Progenitor cell of endocrine pancreas (in vitro differentiated cells): Measurements from ENCODE around the gene HAP1. TPM values are rescaled to one million over a fixed set of nuclear protein-coding genes. Genes with fewer than 3 reads are reported as not detected.

Experiments used
- DNase-seq: peaks from one replicate; pipeline ENCODE4 v3.0.0; 2021; ENCODE audit warnings: low spot score; ENCODE audit not compliant: unreplicated experiment
- H3K27ac Mint-ChIP-seq: 2 replicates; pipeline ENCODE4 v1.8.0; 2021; ENCODE audit warnings: mild to moderate bottlenecking, moderate library complexity, mixed read lengths
- H3K27me3 Mint-ChIP-seq: 2 replicates; pipeline ENCODE4 v1.8.0; 2021; ENCODE audit warnings: mixed read lengths
- H3K36me3 Mint-ChIP-seq: 2 replicates; pipeline ENCODE4 v1.8.0; 2022; ENCODE audit warnings: mixed read lengths; ENCODE audit not compliant: insufficient read depth
- H3K4me1 Mint-ChIP-seq: 2 replicates; pipeline ENCODE4 v1.8.0; 2021; ENCODE audit warnings: low read depth, mixed read lengths
- H3K4me3 Mint-ChIP-seq: 2 replicates; pipeline ENCODE4 v1.8.0; 2021; ENCODE audit warnings: low read depth, mild to moderate bottlenecking, moderate library complexity, mixed read lengths
- H3K9me3 Mint-ChIP-seq: 2 replicates; pipeline ENCODE4 v1.8.0; 2021; ENCODE audit warnings: low read depth, mixed read lengths
- long read RNA-seq: library from polyadenylated mRNA; unstranded; transcript quantifications from one replicate; pipeline ENCODE4 v2.0.0, GENCODE V29; 2020
- total RNA-seq: library from RNA; stranded (reverse); gene quantifications from 2 replicates; pipeline ENCODE4 v1.2.1, GENCODE V29; 2021
- TF ChIP-seq, protein P1 (sequence below): fragments of 200-600 bp; sonication (generic); IDR thresholded peaks from one replicate; pipeline ENCODE4 v1.5.0; 2021; ENCODE audit warnings: antibody characterized with exemption, mild to moderate bottlenecking; ENCODE audit not compliant: unreplicated experiment

The HAP1 gene, protein sequence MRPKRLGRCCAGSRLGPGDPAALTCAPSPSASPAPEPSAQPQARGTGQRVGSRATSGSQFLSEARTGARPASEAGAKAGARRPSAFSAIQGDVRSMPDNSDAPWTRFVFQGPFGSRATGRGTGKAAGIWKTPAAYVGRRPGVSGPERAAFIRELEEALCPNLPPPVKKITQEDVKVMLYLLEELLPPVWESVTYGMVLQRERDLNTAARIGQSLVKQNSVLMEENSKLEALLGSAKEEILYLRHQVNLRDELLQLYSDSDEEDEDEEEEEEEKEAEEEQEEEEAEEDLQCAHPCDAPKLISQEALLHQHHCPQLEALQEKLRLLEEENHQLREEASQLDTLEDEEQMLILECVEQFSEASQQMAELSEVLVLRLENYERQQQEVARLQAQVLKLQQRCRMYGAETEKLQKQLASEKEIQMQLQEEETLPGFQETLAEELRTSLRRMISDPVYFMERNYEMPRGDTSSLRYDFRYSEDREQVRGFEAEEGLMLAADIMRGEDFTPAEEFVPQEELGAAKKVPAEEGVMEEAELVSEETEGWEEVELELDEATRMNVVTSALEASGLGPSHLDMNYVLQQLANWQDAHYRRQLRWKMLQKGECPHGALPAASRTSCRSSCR
- 13.7 and 14.9 TPM in 2 replicates for total RNA-seq
- long read RNA-seq, full-length matches to known transcripts = 1 of 14 reads
- long read RNA-seq, partial matches to known transcripts = 4 of 14 reads
- long read RNA-seq, other reads (novel, unspliced or antisense) = 9 of 14 reads

DNA sequence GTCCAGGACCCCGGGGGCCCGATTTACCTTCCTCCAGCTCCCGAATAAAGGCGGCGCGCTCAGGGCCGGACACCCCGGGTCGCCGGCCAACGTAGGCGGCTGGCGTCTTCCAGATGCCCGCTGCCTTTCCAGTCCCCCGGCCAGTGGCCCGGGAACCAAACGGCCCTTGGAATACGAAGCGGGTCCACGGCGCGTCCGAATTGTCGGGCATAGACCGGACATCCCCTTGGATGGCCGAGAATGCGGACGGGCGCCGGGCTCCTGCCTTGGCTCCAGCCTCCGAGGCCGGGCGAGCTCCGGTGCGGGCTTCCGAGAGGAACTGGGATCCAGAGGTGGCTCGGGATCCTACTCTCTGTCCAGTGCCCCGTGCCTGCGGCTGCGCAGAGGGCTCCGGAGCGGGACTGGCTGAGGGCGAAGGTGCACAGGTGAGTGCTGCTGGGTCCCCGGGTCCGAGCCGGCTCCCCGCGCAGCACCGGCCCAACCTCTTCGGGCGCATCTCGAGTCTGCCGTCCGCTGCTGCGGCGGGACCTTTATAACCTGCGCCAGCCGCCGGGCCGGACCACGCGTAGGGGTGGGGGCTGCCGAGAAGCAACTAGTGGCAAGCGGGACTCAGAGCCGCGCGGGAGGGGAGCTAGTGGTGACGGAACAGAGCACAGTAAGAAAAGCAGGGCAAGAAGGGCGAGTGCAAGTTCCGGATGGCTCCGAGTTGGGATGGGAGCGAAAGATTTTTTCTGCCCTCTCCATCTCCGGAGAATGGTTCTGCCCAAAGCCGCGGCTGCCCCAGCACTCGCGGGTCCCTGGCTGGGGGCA lies at the start of gene HAP1:
TSS of gene HAP1 (minus strand) at position 505 of the 810 bp plus-strand sequence. CDS start at position 496, 9 bp downstream.
- H3K9me3 Mint-ChIP-seq = no peaks in the 10 kb centered on the region
- peak; percentile 57 for DNase-seq
- no peaks in the 10 kb centered on the region for H3K36me3 Mint-ChIP-seq
- H3K4me3 Mint-ChIP-seq = peak within 1 kb of the TSS; percentile 70
- H3K27ac Mint-ChIP-seq = peak within 1 kb of the TSS; percentile 45
- peaks cover 63% of the 10 kb centered on the region for H3K27me3 Mint-ChIP-seq
- TF ChIP-seq, protein P1, sequence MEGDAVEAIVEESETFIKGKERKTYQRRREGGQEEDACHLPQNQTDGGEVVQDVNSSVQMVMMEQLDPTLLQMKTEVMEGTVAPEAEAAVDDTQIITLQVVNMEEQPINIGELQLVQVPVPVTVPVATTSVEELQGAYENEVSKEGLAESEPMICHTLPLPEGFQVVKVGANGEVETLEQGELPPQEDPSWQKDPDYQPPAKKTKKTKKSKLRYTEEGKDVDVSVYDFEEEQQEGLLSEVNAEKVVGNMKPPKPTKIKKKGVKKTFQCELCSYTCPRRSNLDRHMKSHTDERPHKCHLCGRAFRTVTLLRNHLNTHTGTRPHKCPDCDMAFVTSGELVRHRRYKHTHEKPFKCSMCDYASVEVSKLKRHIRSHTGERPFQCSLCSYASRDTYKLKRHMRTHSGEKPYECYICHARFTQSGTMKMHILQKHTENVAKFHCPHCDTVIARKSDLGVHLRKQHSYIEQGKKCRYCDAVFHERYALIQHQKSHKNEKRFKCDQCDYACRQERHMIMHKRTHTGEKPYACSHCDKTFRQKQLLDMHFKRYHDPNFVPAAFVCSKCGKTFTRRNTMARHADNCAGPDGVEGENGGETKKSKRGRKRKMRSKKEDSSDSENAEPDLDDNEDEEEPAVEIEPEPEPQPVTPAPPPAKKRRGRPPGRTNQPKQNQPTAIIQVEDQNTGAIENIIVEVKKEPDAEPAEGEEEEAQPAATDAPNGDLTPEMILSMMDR = no peak
- H3K4me1 Mint-ChIP-seq = peaks cover 7% of the 10 kb centered on the region

DNA sequence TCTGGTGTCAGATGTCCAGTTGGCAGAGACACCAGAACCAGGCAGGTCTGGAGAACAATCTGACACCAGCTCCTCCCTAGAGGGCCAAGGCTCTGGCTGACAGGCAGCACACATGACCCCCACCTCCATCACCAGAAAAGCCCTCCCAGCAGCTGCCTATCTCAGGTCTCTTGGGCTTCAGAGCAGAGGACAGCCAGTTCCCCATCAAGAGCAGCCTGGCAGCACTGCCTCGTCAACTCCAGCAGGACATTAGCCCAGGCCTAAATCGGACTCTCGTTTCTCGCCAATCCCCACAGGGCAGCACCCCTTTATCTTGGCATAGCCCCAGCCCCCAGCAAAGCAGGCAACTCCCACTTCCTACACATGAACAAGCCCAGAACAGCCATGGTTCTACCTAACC lies 47.7 kb upstream of the HAP1 start:
- Mint-ChIP-seq H3K36me3 (peaks cover 4% of the 10 kb centered on the region), H3K9me3 (no peaks in the 10 kb centered on the region), H3K27me3 (no peaks in the 10 kb centered on the region), H3K4me1 (peaks cover 31% of the 10 kb centered on the region), H3K4me3 (peak overlapping the region; percentile 6), H3K27ac (peak overlapping the region; percentile 53)
- TF ChIP-seq, protein P1 = no peak
- DNase-seq = no peak

DNA sequence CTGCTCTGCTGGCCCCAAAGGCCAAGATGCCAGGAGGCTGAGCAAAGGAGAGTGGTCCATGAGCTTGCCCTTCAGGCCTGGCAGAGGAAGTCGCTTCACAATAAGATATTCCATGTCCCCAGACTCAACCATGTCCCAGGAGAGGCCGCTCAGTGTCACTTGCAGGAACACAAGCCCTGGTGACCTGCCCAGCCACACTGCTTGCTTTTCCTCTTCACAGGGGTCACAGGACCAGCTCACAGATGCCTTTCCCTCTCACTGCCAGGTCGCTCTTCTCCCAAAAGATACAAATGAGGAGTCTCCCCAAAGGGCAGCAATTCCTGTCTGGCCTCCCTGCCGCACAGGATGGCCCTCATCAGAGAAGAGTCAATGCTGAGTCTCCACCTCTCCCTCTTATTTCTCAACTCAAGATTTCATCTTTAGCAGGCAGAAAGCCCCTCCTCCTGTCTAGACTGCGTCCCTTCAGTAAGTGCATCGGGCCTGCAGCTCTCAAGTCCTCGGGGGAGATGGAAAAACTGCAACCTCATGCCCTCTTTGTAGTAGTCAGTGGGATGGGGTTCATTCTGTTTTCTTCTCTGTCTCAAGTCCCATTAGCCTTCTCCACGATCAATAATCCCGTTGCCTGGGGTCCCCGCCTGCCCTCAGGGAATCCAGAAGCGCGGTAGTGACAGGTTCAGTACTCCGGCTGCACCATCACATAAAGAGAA lies 47.1 kb upstream of the HAP1 start:
- H3K27me3 Mint-ChIP-seq = no peaks in the 10 kb centered on the region
- no peak overlapping the region for H3K4me3 Mint-ChIP-seq
- H3K36me3 Mint-ChIP-seq = peaks cover 4% of the 10 kb centered on the region

DNA sequence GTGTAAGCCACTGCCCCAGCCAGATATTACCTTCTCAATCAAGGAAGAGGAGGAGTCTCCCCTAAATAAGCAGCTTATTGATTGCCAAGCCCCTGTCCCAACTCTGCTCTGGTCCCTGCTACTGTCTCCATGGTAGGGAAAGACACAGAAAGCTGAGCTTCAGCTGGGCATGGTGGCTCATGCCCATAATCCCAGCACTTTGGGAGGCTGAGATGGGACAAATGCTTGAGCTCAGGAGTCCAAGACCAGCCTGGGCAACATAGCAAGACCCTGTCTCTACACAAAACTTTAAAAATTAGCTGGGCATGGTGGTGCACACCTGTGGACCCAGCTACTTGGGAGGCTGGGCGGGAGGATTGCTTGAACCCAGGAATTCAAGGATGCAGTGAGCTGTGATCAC lies 45.5 kb upstream of the HAP1 start:
- no peaks in the 10 kb centered on the region for H3K27me3 Mint-ChIP-seq
- peaks cover 27% of the 10 kb centered on the region for H3K4me1 Mint-ChIP-seq
- no peak for DNase-seq
- H3K27ac Mint-ChIP-seq = no peak overlapping the region
- H3K36me3 Mint-ChIP-seq = peaks cover 4% of the 10 kb centered on the region
- TF ChIP-seq, protein P1 = no peak
- no peaks in the 10 kb centered on the region for H3K9me3 Mint-ChIP-seq
- H3K4me3 Mint-ChIP-seq = no peak overlapping the region

More for the DNA sequence above, 47.1 kb upstream of the HAP1 start:
- peak overlapping the region; percentile 53 for H3K27ac Mint-ChIP-seq
- TF ChIP-seq, protein P1 = no peak
- DNase-seq = no peak
- no peaks in the 10 kb centered on the region for H3K9me3 Mint-ChIP-seq
- H3K4me1 Mint-ChIP-seq = peaks cover 29% of the 10 kb centered on the region
